PC-9 (cell line): ENCODE results near the gene NKAIN2.

Experiments
- EZH2 ChIP-seq: fragments of 200-600 bp; sonication (generic); IDR thresholded peaks from 2 replicates; pipeline ENCODE4 v1.8.0; 2017; ENCODE audit warnings: antibody characterized with exemption, low read depth
- TF ChIP-seq, protein P1 (sequence below): fragments of 200-600 bp; sonication (generic); conservative IDR thresholded peaks from 2 replicates; pipeline ENCODE4 v1.6.1; 2017; ENCODE audit warnings: mixed run types, antibody characterized with exemption, mild to moderate bottlenecking, moderate library complexity

- TF ChIP-seq, protein P1, sequence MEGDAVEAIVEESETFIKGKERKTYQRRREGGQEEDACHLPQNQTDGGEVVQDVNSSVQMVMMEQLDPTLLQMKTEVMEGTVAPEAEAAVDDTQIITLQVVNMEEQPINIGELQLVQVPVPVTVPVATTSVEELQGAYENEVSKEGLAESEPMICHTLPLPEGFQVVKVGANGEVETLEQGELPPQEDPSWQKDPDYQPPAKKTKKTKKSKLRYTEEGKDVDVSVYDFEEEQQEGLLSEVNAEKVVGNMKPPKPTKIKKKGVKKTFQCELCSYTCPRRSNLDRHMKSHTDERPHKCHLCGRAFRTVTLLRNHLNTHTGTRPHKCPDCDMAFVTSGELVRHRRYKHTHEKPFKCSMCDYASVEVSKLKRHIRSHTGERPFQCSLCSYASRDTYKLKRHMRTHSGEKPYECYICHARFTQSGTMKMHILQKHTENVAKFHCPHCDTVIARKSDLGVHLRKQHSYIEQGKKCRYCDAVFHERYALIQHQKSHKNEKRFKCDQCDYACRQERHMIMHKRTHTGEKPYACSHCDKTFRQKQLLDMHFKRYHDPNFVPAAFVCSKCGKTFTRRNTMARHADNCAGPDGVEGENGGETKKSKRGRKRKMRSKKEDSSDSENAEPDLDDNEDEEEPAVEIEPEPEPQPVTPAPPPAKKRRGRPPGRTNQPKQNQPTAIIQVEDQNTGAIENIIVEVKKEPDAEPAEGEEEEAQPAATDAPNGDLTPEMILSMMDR, result no peak
- no peak for TF ChIP-seq EZH2
Measured at GRCh38 chr6:123980311-123980710, 176.6 kb downstream of the NKAIN2 start.
